ENCODE results near the gene ATP1B4. TPM values are rescaled to one million over a fixed set of nuclear protein-coding genes. Genes with fewer than 3 reads are reported as not detected.

The ATP1B4 gene
- total and polyA plus RNA-seq, 2 of the 8 experiments (the other 6 are each of a cell fraction or from before 2014, with no cell fraction given), result not detected

DNA sequence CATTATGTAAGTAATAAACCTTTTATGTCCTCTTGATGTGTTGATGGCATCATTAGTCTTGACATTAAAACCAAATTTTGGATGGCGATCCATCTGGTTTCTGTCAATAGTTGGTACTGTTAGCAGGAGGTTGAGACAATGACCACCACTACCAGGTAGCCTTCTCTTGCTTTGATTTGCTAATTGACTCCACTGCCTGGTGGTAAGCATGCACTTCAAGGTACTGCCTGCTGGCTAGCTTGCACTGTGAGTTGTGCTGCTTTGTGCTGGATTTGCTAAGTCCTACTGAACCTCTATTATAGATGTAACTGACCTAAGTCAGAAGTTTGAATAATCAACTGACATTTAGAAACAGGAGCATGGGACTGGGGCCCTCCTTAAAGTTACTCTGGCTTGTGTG lies 46.3 kb downstream of the ATP1B4 start (continued):
- TF ChIP-seq NRF1 (IDR thresholded peaks at IDR 0.05; ENCODE audit: low read depth, low read length) (no peak), CEBPB (IDR thresholded peaks at IDR 0.05; ENCODE audit: low read depth, low read length) (no peak), RXRA (IDR thresholded peaks at IDR 0.05; ENCODE audit: insufficient read depth, low read depth, low read length) (no peak), SP2 (IDR thresholded peaks at IDR 0.05; ENCODE audit: low read length) (no peak), CTCF (IDR thresholded peaks at IDR 0.05; ENCODE audit: control extremely low read depth in 1 of 3, insufficient read depth in 1 of 3, low read depth in 1 of 3, low read length in 3 of 3) (no peak)
